Melanocyte of skin (primary cell): ENCODE results near the gene KRTDAP. TPM values are rescaled to one million over a fixed set of nuclear protein-coding genes. Genes with fewer than 3 reads are reported as not detected.

ENCODE experiments used
- total RNA-seq, 2 donors: library from RNA; depleted of rRNA; stranded (reverse); fragments of >200 nt; gene quantifications; 2 replicates each; pipeline ENCODE4 v1.2.3, GENCODE V29; 2012

KRTDAP gene
- not detected for total RNA-seq

DNA sequence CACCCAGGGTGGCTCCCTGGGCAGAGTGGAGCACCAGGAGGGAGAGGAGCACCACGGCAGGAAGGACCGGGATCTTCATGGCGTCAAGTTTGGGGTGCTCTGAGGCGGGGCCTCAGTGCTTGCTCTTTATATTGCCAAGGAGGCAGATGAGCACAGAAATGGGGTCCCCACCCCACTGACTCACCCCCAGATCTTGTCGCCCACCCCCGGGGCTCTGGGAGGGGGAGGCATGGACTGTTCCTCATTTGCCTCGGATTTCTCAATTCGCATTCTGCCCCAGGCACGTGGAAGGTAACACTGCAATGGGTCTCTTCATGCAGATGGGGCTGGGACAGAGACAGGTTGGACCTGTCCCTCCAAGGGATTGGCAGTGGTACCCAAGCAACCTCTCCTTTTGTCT is at the start of gene KRTDAP:
Gene KRTDAP (minus strand): TSS at position 101 of the 400 bp plus-strand sequence. CDS start 22 bp downstream, at position 79.

GRCh38 chr19:35533201-35533821 is 43.0 kb upstream of the KRTDAP start, which contains the start of gene GAPDHS:
Gene GAPDHS (plus strand): TSS chr19:35533456. CDS start chr19:35533528, 72 bp downstream.

DNA sequence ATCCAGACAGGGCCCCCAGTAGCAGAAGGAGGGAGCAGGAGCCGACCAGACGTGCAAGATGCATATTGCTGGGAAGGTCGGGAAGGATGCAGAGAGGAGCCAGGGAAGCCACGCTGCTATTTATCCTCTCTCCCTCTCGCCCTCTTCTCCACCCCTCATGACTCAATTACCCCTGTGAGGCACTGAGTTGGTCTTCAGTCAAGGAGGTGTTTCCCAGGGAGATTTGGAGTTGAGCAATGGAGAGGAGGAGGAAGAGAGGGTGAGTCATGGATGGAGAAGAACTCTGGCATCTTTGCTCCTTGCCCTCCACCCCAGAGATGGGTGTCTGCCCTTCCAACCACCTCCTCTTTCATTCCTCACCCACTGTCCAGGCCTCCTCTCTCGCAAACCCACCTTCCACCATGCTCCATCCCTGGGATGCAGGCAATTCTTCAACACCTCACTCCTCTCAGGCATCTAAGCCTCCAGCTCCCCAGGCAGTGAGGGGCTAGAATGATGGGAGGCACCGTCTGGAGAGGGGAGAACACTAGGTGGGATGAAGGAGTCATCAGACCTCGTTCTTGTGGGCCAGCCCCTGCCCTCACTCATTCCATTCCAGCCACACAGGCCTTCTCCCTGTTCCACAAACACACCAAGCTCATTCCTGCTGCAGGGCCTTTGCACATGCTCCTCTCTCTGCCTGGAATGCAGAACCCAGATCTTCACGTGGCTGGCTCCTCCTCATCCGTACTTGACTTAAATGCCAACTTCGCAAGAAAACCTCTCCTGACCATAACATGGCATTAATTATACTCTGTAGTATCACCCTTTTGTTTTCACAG is 38.2 kb upstream of the KRTDAP start, which contains the start of gene SBSN:
Gene SBSN (minus strand): TSS at position 94 of the 821 bp plus-strand sequence. CDS start 30 bp downstream, at position 64.

DNA sequence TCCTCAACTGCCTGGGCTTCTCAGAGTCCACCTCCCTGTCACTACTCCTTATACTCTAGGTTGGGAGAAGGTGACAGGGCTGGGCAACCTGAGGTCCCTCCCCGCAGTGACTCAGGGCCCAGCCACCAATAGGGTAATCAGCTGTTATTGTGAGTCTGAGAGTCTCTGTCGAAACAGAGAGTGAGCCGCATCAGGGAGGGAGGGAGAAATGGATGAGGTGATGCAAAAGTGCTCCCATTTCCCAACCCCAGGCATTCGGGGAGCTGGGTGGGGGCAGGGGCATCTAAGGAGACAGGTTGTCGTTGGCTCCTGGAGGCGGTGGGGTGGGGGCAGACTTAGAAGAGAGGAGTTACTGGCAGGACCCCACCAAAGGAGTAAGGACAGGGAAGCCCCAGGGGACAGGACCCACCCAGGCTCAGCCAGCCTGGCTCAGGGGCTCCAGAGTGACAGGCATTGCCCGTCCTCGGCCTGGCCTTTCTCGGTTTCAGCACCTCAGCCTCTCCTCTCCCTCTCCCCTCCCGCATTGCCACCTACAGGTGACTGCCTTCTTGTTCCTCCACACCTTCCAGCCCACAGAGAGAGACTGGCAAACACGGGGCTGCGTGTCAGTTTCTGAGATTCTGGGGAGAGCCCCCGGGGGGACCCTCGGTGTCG is 23.5 kb upstream of the KRTDAP start, which contains the start of gene DMKN:
Gene DMKN (minus strand): TSS at position 22 of the 654 bp plus-strand sequence. CDS start 174 bp downstream, outside the sequence.

DNA sequence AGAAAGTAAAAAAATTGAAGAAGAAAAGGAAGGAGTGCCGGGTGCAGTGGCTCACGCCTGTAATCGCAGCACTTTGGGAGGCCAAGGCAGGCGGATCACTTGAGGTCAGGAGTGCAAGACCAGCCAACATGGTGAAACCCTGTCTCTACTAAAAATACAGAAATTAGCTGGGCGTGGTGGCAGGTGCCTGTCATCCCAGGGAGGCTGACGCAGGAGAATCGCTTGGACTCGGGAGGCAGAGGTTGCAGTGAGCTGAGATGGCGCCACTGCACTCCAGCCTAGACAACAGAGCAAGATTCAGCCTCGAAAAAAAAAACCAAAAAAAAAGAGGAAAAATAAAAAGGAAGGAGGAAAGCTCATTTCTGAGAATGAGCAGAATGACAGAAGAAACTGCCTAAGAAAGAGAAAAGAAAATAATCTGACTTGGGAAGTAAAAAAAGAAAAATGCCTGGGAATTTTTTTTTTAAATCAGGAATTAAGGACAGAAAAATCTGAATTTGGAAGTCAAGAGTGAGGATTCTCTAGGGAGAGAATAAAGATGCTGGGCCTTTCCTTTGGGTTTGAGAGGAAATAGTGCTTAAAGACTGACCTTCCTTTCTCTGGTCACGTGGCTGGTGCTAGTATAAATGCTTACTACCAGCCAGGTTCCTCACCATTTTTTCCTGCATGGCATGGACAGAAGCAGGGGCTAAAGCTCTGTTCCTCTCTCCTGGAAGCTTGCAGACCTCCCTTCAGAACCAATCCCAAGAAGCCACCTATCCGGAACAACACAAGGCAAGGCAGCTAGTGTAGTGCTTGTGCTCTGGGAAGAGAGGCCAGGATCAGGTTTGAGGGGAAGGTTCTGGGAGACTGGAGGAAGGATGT is 42.4 kb downstream of the KRTDAP start, which contains the start of gene FFAR2:
Gene FFAR2 (plus strand): TSS at position 652 of the 864 bp plus-strand sequence. CDS start 1,458 bp downstream, outside the sequence.

Other genes starting within 250 kb of the KRTDAP start
- gene LSR, start 241.5 kb downstream of the KRTDAP start, total RNA-seq, result under 1 TPM; 0.34 to 0.67 TPM
- 10 to 100 TPM; 69.9 to 82.6 TPM for gene USF2, start 221.5 kb downstream of the KRTDAP start, total RNA-seq
- gene HAMP, start 207.9 kb downstream of the KRTDAP start, total RNA-seq, result under 1 TPM; under 0.01 TPM
- gene MAG, start 198.3 kb downstream of the KRTDAP start, total RNA-seq, result not detected
- under 1 TPM in 1 of 2 donors, not detected in 1; 0.33 TPM for gene CD22, start 161.3 kb downstream of the KRTDAP start, total RNA-seq
- gene FFAR1, start 142.6 kb downstream of the KRTDAP start, total RNA-seq, result not detected
- gene FFAR3, start 132.0 kb downstream of the KRTDAP start, total RNA-seq, result not detected
- gene GPR42, start 119.4 kb downstream of the KRTDAP start, total RNA-seq, result not detected
- under 1 TPM in 1 of 2 donors, not detected in 1; 0.69 TPM for gene FFAR2, start 42.2 kb downstream of the KRTDAP start, total RNA-seq
- 1 to 10 TPM; 2.0 to 6.2 TPM for gene DMKN, start 23.2 kb upstream of the KRTDAP start, total RNA-seq
- under 1 TPM in 1 of 2 donors, not detected in 1; under 0.01 TPM for gene SBSN, start 37.8 kb upstream of the KRTDAP start, total RNA-seq
- gene GAPDHS, start 43.0 kb upstream of the KRTDAP start, total RNA-seq, result 10 to 100 TPM in 1 of 2 donors, 1 to 10 TPM in 1; 5.9 to 10.3 TPM
- gene TMEM147, start 55.2 kb upstream of the KRTDAP start, total RNA-seq, result 100 to 1,000 TPM; 118 to 126 TPM
- not detected for gene ATP4A, start 73.2 kb upstream of the KRTDAP start, total RNA-seq
- not detected for gene PMIS2, start 95.7 kb upstream of the KRTDAP start, total RNA-seq
- gene HAUS5, start 122.3 kb upstream of the KRTDAP start, total RNA-seq, result 10 to 100 TPM in 1 of 2 donors, 1 to 10 TPM in 1; 6.5 to 11.3 TPM
- gene RBM42, start 138.6 kb upstream of the KRTDAP start, total RNA-seq, result 10 to 100 TPM; 58.5 to 63.6 TPM
- under 1 TPM in 1 of 2 donors, not detected in 1; 0.33 TPM for gene ETV2, start 151.3 kb upstream of the KRTDAP start, total RNA-seq
- gene COX6B1, start 157.9 kb upstream of the KRTDAP start, total RNA-seq, result 100 to 1,000 TPM; 272 to 275 TPM
- not detected for gene UPK1A, start 176.1 kb upstream of the KRTDAP start, total RNA-seq
- not detected for gene ZBTB32, start 214.1 kb upstream of the KRTDAP start, total RNA-seq
- 1 to 10 TPM; 7.6 to 8.3 TPM for gene KMT2B, start 227.5 kb upstream of the KRTDAP start, total RNA-seq